Transverse colon (tissue), 4 donors: Measurements from ENCODE around the gene CNTN4. TPM values are rescaled to one million over a fixed set of nuclear protein-coding genes. Genes with fewer than 3 reads are reported as not detected.
A peak's percentile ranks its signal among the peaks of the same experiment; 100 is the strongest.

ENCODE experiments used
- DNase-seq: peaks from one replicate; pipeline ENCODE4 v3.0.0-alpha.2; 2019
- H3K27ac ChIP-seq, 4 donors: fragments of 200-600 bp; sonication (generic); 2 replicates each; pipeline ENCODE4 v1.5.1; 2016 to 2018; ENCODE audit warnings: inconsistent platforms in 4 of 4
- H3K27me3 ChIP-seq: fragments of 200-600 bp; sonication (generic); 2 replicates; pipeline ENCODE4 v1.5.1; 2017; ENCODE audit warnings: inconsistent platforms
- H3K36me3 ChIP-seq, 4 donors: fragments of 200-600 bp; sonication (generic); 2 replicates each; pipeline ENCODE4 v1.5.1; 2017 to 2019; ENCODE audit warnings: inconsistent platforms in 4 of 4
- H3K4me1 ChIP-seq, 4 donors: fragments of 200-600 bp; sonication (generic); 2 replicates each; pipeline ENCODE4 v1.5.1; 2017 to 2020; ENCODE audit warnings: inconsistent platforms in 4 of 4
- H3K4me3 ChIP-seq, 4 donors: fragments of 200-600 bp; sonication (generic); 1 replicate in 1 of 4; 2 replicates in 3 of 4; pipeline versions ENCODE4 v1.5.1 to v1.6.1; 2017 to 2019; ENCODE audit warnings: inconsistent platforms in 4 of 4
- H3K9me3 ChIP-seq, 2 donors: fragments of 200-600 bp; sonication (generic); 2 replicates each; pipeline ENCODE4 v1.5.1; 2017 to 2019; ENCODE audit warnings: inconsistent platforms in 2 of 2
- EP300 ChIP-seq: sonication (generic); formaldehyde crosslinking; IDR thresholded peaks from one replicate; pipeline ENCODE4 v1.6.1; 2017; ENCODE audit warnings: antibody characterized with exemption, low read depth
- POLR2A ChIP-seq: fragments of 450-650 bp; IDR thresholded peaks from one replicate; pipeline ENCODE4 v1.6.1; 2016; ENCODE audit warnings: antibody characterized with exemption, mild to moderate bottlenecking, moderate library complexity
- POLR2AphosphoS5 ChIP-seq, 3 donors: sonication (generic); formaldehyde crosslinking; IDR thresholded peaks; one replicate each; pipeline ENCODE4 v1.6.1; 2016; ENCODE audit warnings: antibody characterized with exemption in 3 of 3
- WGBS, 2 donors: methylation state at CpG; one replicate each; pipeline ENCODE4 v1.1.5; 2018; ENCODE audit warnings: low coverage in 1 of 2; 5-methylcytosine and 5-hydroxymethylcytosine counted together
- in situ Hi-C, 4 donors: fragments of 200-750 bp; cut with MboI; loops; one replicate each; pipeline versions ENCODE4 v1.15.0 to v1.15.1; 2017; ENCODE audit warnings: low sequenced_read_pairs in 3 of 4, low pct_ligation_motif_present in 1 of 4, low pct_unique_long_range_greater_than_20kb in 1 of 4
- intact Hi-C: fragments of 100-400 bp; cut with DNase I; formaldehyde crosslinking; loops from one replicate; pipeline ENCODE4 v1.15.1; 2023; ENCODE audit warnings: low total_unique reads
- total RNA-seq, 4 donors: library from RNA; depleted of rRNA; stranded (reverse); fragments of >200 nt; gene quantifications; one replicate each; pipeline ENCODE4 v1.1.0, GENCODE V29; 2016
- TF ChIP-seq, protein P1 (sequence below), 5 experiments: fragments of 200-600 bp in 3 of 5; fragments of 450-650 bp in 2 of 5; sonication (generic) in 3 of 5; IDR thresholded peaks; 1 replicate in 2 of 5; 2 replicates in 3 of 5; pipeline ENCODE4 v1.5.1; 2016 to 2017; ENCODE audit warnings: antibody characterized with exemption in 5 of 5, inconsistent platforms in 3 of 5, mild to moderate bottlenecking in 2 of 5, moderate library complexity in 1 of 5

Gene CNTN4
- total RNA-seq, 4 donors from 2014 or later, result 17.6 to 49.0 (median 17.8) TPM

DNA sequence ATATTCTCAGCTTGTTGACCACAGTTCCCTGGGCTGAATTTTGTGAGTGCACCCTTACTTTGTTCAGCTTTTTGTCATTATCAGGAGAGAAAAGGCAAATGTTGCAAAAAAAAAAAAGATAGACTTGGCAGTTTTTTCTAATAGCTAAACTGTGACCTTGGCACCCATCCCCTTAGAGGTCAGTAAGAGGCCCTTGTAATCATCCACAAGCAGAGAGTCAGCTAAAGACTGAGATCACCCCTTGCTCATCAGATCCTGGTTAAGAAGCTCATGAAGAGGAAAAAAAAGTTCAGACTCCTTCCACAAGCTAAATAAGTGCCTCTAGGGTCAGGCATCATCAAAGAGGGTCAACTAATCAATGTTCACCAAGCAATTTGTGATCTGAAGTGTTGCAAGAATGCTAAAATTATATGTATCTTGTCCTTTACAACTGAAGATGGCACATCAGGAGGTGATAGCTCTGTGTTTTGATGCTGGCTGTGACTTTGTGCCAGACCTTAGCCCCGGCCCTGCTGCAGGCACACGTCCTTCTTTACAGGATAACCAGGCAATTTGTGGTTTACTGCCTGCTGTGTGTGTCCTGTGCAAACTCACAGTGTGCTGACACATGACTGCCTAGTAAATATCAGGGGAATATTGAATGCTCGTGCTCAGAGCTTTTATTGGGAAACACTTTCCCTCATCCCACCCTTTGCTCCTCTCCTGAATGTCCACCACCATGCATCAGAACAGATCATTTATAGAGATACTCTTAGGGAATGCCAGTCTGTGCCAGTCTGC, 748.6 kb downstream of the CNTN4 start:
- Histone ChIP-seq H3K36me3 (no peaks in the 10 kb centered on the region), H3K27ac (no peak overlapping the region), H3K9me3 (no peaks in the 10 kb centered on the region), H3K27me3 (no peaks in the 10 kb centered on the region), H3K4me3 (no peak overlapping the region), H3K4me1 (peaks cover 0 to 15% (median 4%) of the 10 kb centered on the region in 4 donors)
- 42% methylated on average over 3 of the region's 3 CpGs; no CpG with 5 or more reads in 1 of the 2 donors for WGBS, 2 donors
- DNase-seq, result no peak
- TF ChIP-seq POLR2A, result no peak
- TF ChIP-seq EP300, result no peak
- no peak for TF ChIP-seq POLR2AphosphoS5 (IDR thresholded peaks at IDR 0.05)
- TF ChIP-seq, protein P1, sequence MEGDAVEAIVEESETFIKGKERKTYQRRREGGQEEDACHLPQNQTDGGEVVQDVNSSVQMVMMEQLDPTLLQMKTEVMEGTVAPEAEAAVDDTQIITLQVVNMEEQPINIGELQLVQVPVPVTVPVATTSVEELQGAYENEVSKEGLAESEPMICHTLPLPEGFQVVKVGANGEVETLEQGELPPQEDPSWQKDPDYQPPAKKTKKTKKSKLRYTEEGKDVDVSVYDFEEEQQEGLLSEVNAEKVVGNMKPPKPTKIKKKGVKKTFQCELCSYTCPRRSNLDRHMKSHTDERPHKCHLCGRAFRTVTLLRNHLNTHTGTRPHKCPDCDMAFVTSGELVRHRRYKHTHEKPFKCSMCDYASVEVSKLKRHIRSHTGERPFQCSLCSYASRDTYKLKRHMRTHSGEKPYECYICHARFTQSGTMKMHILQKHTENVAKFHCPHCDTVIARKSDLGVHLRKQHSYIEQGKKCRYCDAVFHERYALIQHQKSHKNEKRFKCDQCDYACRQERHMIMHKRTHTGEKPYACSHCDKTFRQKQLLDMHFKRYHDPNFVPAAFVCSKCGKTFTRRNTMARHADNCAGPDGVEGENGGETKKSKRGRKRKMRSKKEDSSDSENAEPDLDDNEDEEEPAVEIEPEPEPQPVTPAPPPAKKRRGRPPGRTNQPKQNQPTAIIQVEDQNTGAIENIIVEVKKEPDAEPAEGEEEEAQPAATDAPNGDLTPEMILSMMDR (IDR thresholded peaks at IDR 0.05), result no peak
- intact Hi-C loops (no loop called here), in situ Hi-C loops (no loop called here)

- no peaks in the 10 kb centered on the region for H3K9me3 ChIP-seq
- no peak for DNase-seq
- no peaks in the 10 kb centered on the region for H3K27me3 ChIP-seq
- H3K27ac ChIP-seq, result no peak overlapping the region
- in situ Hi-C loops (no loop called here), intact Hi-C loops (no loop called here)
- no peak for TF ChIP-seq POLR2AphosphoS5 (IDR thresholded peaks at IDR 0.05)
- no peak for TF ChIP-seq POLR2A
- TF ChIP-seq, protein P1 (IDR thresholded peaks at IDR 0.05), result no peak
- no peak for TF ChIP-seq EP300
- H3K4me1 ChIP-seq, result peaks cover 0 to 15% (median 4%) of the 10 kb centered on the region in 4 donors
- no peak overlapping the region for H3K4me3 ChIP-seq
- no peaks in the 10 kb centered on the region for H3K36me3 ChIP-seq
Measured at GRCh38 chr3:2849092-2849491, 750.4 kb downstream of the CNTN4 start.

- no peak for TF ChIP-seq POLR2A
- in situ Hi-C loops (no loop called here), intact Hi-C loops (no loop called here)
- Histone ChIP-seq H3K4me3 (no peak overlapping the region), H3K9me3 (no peaks in the 10 kb centered on the region), H3K4me1 (peaks cover 0 to 15% (median 4%) of the 10 kb centered on the region in 4 donors), H3K27me3 (no peaks in the 10 kb centered on the region), H3K27ac (no peak overlapping the region), H3K36me3 (no peaks in the 10 kb centered on the region)
- 67 to 88% methylated on average over 2 of the region's 2 CpGs for WGBS, 2 donors
- DNase-seq, result no peak
Measured at GRCh38 chr3:2850701-2851100, 752.0 kb downstream of the CNTN4 start.

GRCh38 chr3:2851361-2851760, 752.7 kb downstream of the CNTN4 start:
- H3K9me3 ChIP-seq, result no peaks in the 10 kb centered on the region
- intact Hi-C loops, result no loop called here
- H3K27me3 ChIP-seq, result no peaks in the 10 kb centered on the region
- peak overlapping the region in 2 of 4 donors; percentile 16 to 37 for H3K27ac ChIP-seq
- H3K4me1 ChIP-seq, result peaks cover 0 to 15% (median 4%) of the 10 kb centered on the region in 4 donors
- 15 to 55% methylated on average over 3 of the region's 3 CpGs for WGBS, 2 donors
- no peak overlapping the region for H3K4me3 ChIP-seq
- H3K36me3 ChIP-seq, result no peaks in the 10 kb centered on the region
- DNase-seq, result no peak
- TF ChIP-seq POLR2AphosphoS5 (IDR thresholded peaks at IDR 0.05) (no peak), EP300 (no peak), POLR2A (no peak)
- TF ChIP-seq, protein P1 (IDR thresholded peaks at IDR 0.05), result no peak
- in situ Hi-C loops, result no loop called here

DNA sequence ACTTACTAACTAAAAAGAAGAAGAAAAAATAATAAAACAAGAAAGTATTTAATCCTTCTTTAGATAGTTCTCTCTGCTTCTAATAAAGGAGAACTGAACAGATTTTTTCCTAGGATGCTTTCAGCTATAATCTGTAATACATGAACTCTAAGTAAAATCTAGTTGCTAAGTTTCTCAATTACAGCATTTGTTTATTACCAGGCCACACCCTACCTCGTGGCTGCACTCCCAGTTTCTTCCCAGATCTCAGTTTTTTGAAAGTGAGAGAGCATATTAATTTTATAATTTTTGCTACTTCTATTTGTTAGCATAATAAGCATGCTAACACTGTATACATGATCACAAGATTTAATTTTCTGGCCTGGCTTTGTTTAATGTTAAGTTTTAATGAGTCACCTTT, 753.2 kb downstream of the CNTN4 start:
- no peaks in the 10 kb centered on the region for H3K27me3 ChIP-seq
- H3K4me3 ChIP-seq, result no peak overlapping the region
- in situ Hi-C loops (no loop called here), intact Hi-C loops (no loop called here)
- peak; percentile 24 for DNase-seq
- peaks cover 0 to 15% (median 4%) of the 10 kb centered on the region in 4 donors for H3K4me1 ChIP-seq
- TF ChIP-seq, protein P1 (IDR thresholded peaks at IDR 0.05), result no peak
- TF ChIP-seq EP300, result no peak
- TF ChIP-seq POLR2AphosphoS5 (IDR thresholded peaks at IDR 0.05), result no peak
- TF ChIP-seq POLR2A, result no peak
- no peaks in the 10 kb centered on the region for H3K36me3 ChIP-seq
- WGBS, 2 donors, result 11 to 16% methylated on average over 1 of the region's 1 CpG
- H3K27ac ChIP-seq, result peak overlapping the region in 2 of 4 donors; percentile 16 to 37
- H3K9me3 ChIP-seq, result no peaks in the 10 kb centered on the region
